Body of pancreas (tissue), 4 donors: Measurements from ENCODE around the gene HAUS3. TPM values are rescaled to one million over a fixed set of nuclear protein-coding genes. Genes with fewer than 3 reads are reported as not detected.

Source experiments
- ATAC-seq: fragments of 150-250 bp; one replicate; pipeline ENCODE4 v1.9.1; 2016
- DNase-seq, 4 donors: peaks; one replicate each; pipeline ENCODE4 v3.0.0-alpha.2; 2019
- H3K27ac ChIP-seq, 4 donors: fragments of 200-600 bp; sonication (generic); 1 replicate in 3 of 4; 2 replicates in 1 of 4; pipeline versions ENCODE4 v1.5.1 to v1.6.1; 2016 to 2019; ENCODE audit warnings: mild to moderate bottlenecking in 1 of 4, mixed read lengths in 1 of 4, moderate library complexity in 1 of 4
- H3K27me3 ChIP-seq, 2 donors: fragments of 200-600 bp; sonication (generic); one replicate each; pipeline ENCODE4 v1.6.0; 2016; ENCODE audit warnings: mild to moderate bottlenecking in 1 of 2
- H3K36me3 ChIP-seq, 2 donors: fragments of 200-600 bp; sonication (generic); replicated peaks in 1 of 2; 2 replicates each; pipeline ENCODE4 v1.5.1; 2016; ENCODE audit warnings: low read depth in 2 of 2; ENCODE audit not compliant: insufficient read depth in 1 of 2
- H3K4me1 ChIP-seq: fragments of 200-600 bp; sonication (generic); one replicate; pipeline ENCODE4 v1.6.0; 2016
- H3K4me3 ChIP-seq, 2 donors: fragments of 200-600 bp; sonication (generic); 1 replicate in 1 of 2; 2 replicates in 1 of 2; pipeline ENCODE4 v1.5.1; 2016 to 2019
- H3K9me3 ChIP-seq, 3 donors: fragments of 200-600 bp; sonication (generic); 1 replicate in 2 of 3; 2 replicates in 1 of 3; pipeline ENCODE4 v1.5.1; 2016
- CTCF ChIP-seq, 7 experiments: fragments of 450-650 bp in 4 of 7; fragments of 200-600 bp in 3 of 7; sonication (generic) in 3 of 7; IDR thresholded peaks; one replicate each; pipeline ENCODE4 v1.5.1; 2016 to 2019; ENCODE audit warnings: antibody characterized with exemption in 7 of 7
- POLR2A ChIP-seq, 3 donors: fragments of 450-650 bp; IDR thresholded peaks; one replicate each; pipeline ENCODE4 v1.6.1; 2016; ENCODE audit warnings: antibody characterized with exemption in 3 of 3, mild to moderate bottlenecking in 2 of 3
- WGBS, 2 donors: methylation state at CpG; one replicate each; pipeline ENCODE4 v1.1.5; 2017; 5-methylcytosine and 5-hydroxymethylcytosine counted together
- intact Hi-C: fragments of 100-400 bp; cut with DNase I; formaldehyde crosslinking; loops from one replicate; pipeline ENCODE4 v1.15.1; 2023
- total RNA-seq, 2 donors: library from RNA; depleted of rRNA; stranded (reverse); fragments of >200 nt; gene quantifications; one replicate each; pipeline ENCODE4 v1.1.0, GENCODE V29; 2016

HAUS3 gene
- total RNA-seq, 2 donors from 2014 or later = 7.3 to 11.9 TPM

- 93 to 96% methylated on average over 16 to 23 of the region's 25 CpGs for WGBS, 2 donors
- Histone ChIP-seq H3K27me3 (no peaks in the 10 kb centered on the region), H3K9me3 (no peaks in the 10 kb centered on the region), H3K4me3 (no peak overlapping the region), H3K4me1 (peaks cover 14% of the 10 kb centered on the region), H3K36me3 (peaks cover 0 to 35% of the 10 kb centered on the region in 2 donors), H3K27ac (no peak overlapping the region)
- peak in 2 of 4 donors; percentile 5 to 12 for DNase-seq
- intact Hi-C loops = no loop called here
- TF ChIP-seq CTCF (IDR thresholded peaks at IDR 0.05) = no peak
- no peak for TF ChIP-seq POLR2A (IDR thresholded peaks at IDR 0.05)
- ATAC-seq = no peak
Measured at GRCh38 chr4:2251073-2251794, 9.3 kb upstream of the HAUS3 start.

GRCh38 chr4:2250357-2251072 is 8.6 kb upstream of the HAUS3 start:
- Histone ChIP-seq H3K27me3 (no peaks in the 10 kb centered on the region), H3K4me3 (no peak overlapping the region), H3K27ac (no peak overlapping the region), H3K9me3 (no peaks in the 10 kb centered on the region), H3K4me1 (peaks cover 7% of the 10 kb centered on the region), H3K36me3 (peaks cover 0 to 35% of the 10 kb centered on the region in 2 donors)
- DNase-seq = peak in 2 of 4 donors; percentile 4 to 11
- no peak for TF ChIP-seq CTCF (IDR thresholded peaks at IDR 0.05)
- no peak for TF ChIP-seq POLR2A (IDR thresholded peaks at IDR 0.05)
- ATAC-seq = no peak
- WGBS, 2 donors = 90 to 92% methylated on average over 20 to 23 of the region's 30 CpGs
- intact Hi-C loops = no loop called here

DNA sequence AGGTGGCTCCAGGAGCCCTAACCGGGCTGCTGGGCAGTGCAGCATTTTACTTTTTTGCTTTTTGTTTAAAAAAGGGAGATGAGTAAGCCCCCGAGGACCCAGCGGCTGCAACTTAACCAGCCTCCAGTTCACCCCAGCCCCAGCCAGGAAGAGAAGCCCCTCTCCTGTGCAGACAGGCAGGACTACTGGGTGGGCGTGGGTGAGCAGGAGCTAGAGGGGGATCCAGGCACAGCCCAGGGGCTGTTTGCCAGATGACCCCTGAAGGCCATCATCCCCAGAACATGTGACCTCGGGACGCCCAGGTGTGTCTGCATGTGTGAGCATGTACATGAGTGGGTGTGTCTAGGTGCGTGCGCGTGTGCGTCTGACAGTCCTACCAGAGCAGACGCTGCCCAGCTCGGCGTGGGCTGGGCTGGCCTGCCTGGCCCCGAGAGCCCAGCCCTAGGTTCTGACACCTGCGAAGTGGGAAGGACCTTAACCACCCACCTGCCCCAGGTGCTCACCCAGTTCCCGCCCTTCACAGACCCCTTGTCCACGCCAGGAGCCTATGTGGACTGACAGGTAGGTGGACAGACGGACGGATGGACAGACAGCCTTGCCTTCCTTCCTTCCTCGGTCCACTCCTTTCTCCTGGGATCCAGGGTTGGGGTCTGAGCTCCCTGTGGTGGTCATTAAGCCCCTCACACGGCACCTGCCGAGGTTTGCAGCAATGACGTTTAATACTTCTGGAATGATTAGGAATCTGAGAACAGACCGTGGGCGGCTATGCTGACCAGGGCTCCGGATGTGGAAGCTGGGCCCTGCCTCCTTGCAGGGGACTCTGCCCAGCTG is 7.8 kb upstream of the HAUS3 start:
- TF ChIP-seq POLR2A (IDR thresholded peaks at IDR 0.05) (no peak), CTCF (IDR thresholded peaks at IDR 0.05) (no peak)
- Histone ChIP-seq H3K27me3 (no peaks in the 10 kb centered on the region), H3K9me3 (no peaks in the 10 kb centered on the region), H3K4me1 (no peaks in the 10 kb centered on the region), H3K36me3 (peaks cover 0 to 34% of the 10 kb centered on the region in 2 donors), H3K4me3 (no peak overlapping the region), H3K27ac (no peak overlapping the region)
- ATAC-seq = no peak
- 84 to 90% methylated on average over 20 to 24 of the region's 26 CpGs for WGBS, 2 donors
- peak in 3 of 4 donors; percentile 5 to 11 (median 11) for DNase-seq
- intact Hi-C loops = no loop called here

GRCh38 chr4:2248821-2249261 is 6.9 kb upstream of the HAUS3 start:
- no peak overlapping the region for H3K4me3 ChIP-seq
- no peak for ATAC-seq
- intact Hi-C loops = no loop called here
- H3K36me3 ChIP-seq = peaks cover 0 to 30% of the 10 kb centered on the region in 2 donors
- TF ChIP-seq CTCF (IDR thresholded peaks at IDR 0.05) = no peak
- no peak for TF ChIP-seq POLR2A (IDR thresholded peaks at IDR 0.05)
- 62 to 64% methylated on average over 8 to 9 of the region's 10 CpGs for WGBS, 2 donors
- DNase-seq = peak in 3 of 4 donors; percentile 5 to 13 (median 10)
- no peaks in the 10 kb centered on the region for H3K9me3 ChIP-seq
- H3K27me3 ChIP-seq = no peaks in the 10 kb centered on the region
- H3K27ac ChIP-seq = no peak overlapping the region
- no peaks in the 10 kb centered on the region for H3K4me1 ChIP-seq
